H1 (cell line): ENCODE results near the gene IL18RAP. TPM values are rescaled to one million over a fixed set of nuclear protein-coding genes. Genes with fewer than 3 reads are reported as not detected.

ENCODE experiments used
- CTCF ChIA-PET: fragments of 300-600 bp; sonication (Branson Sonifier 250); formaldehyde crosslinking; loops from one replicate; lab custom pipeline; 2021; ENCODE audit not compliant: partially characterized antibody; lab: Charles Lee
- POLR2A ChIA-PET: fragments of 300-600 bp; sonication (Branson Sonifier 250); formaldehyde crosslinking; loops from one replicate; lab custom pipeline; 2021; ENCODE audit warnings: inconsistent platforms; ENCODE audit not compliant: partially characterized antibody; lab: Charles Lee
- DNase-seq, 2 experiments: peaks; one replicate each; pipeline versions ENCODE4 v3.0.0 to v3.0.0-alpha.2; 2010 to 2022; ENCODE audit warnings: low spot score in 2 of 2, low read depth in 1 of 2, mixed read lengths in 1 of 2
- FAIRE-seq: peaks from 2 replicates; lab custom pipeline; 2011; peaks lifted over from hg19 to GRCh38; lab: Jason Lieb, UNC
- H2AFZ ChIP-seq: 2 replicates; pipeline ENCODE4 v1.8.1; 2012; ENCODE audit warnings: low read length, inconsistent platforms
- H2AK5ac ChIP-seq: 2 replicates; pipeline ENCODE4 v1.6.1; 2013; ENCODE audit warnings: low read depth, low read length
- H2BK120ac ChIP-seq: replicated peaks from 2 replicates; pipeline ENCODE3; 2013; ENCODE audit warnings: low read depth, low read length, inconsistent platforms
- H2BK12ac ChIP-seq: 2 replicates; pipeline ENCODE4 v1.6.1; 2013; ENCODE audit warnings: low read depth, low read length
- H2BK15ac ChIP-seq: 2 replicates; pipeline ENCODE4 v1.6.1; 2013; ENCODE audit warnings: low read length
- H2BK20ac ChIP-seq: 2 replicates; pipeline ENCODE4 v1.6.1; 2013; ENCODE audit warnings: low read length
- H2BK5ac ChIP-seq: 2 replicates; pipeline ENCODE4 v1.6.1; 2013; ENCODE audit warnings: low read depth, low read length
- H3K14ac ChIP-seq: 2 replicates; pipeline ENCODE4 v1.6.1; 2013; ENCODE audit warnings: inconsistent platforms; ENCODE audit not compliant: insufficient read length
- H3K18ac ChIP-seq: 2 replicates; pipeline ENCODE4 v1.6.1; 2013; ENCODE audit warnings: low read length; ENCODE audit errors: extremely low read depth
- H3K23ac ChIP-seq: 2 replicates; pipeline ENCODE4 v1.6.1; 2013; ENCODE audit warnings: inconsistent platforms; ENCODE audit not compliant: insufficient read length
- H3K23me2 ChIP-seq: 2 replicates; pipeline ENCODE4 v1.6.1; 2013; ENCODE audit warnings: low read depth, low read length
- H3K27ac ChIP-seq: 2 replicates; pipeline ENCODE4 v1.6.1; 2011; ENCODE audit warnings: low read depth, low read length, inconsistent platforms
- H3K27me3 ChIP-seq, 4 experiments: replicated peaks in 1 of 4; 1 replicate in 1 of 4; 2 replicates in 3 of 4; pipeline versions ENCODE4 v1.6.1 to v1.8.1; 2011 to 2013; ENCODE audit warnings: low read length in 3 of 4, mild to moderate bottlenecking in 3 of 4, inconsistent platforms in 2 of 4, mixed read lengths in 2 of 4, moderate library complexity in 1 of 4; ENCODE audit not compliant: control insufficient read depth in 3 of 4, insufficient read depth in 3 of 4; ENCODE audit errors: extremely low read depth in 1 of 4
- H3K36me3 ChIP-seq, 4 experiments: 2 replicates each; pipeline versions ENCODE4 v1.6.1 to v1.8.1; 2011 to 2013; ENCODE audit warnings: mild to moderate bottlenecking in 4 of 4, low read length in 3 of 4, moderate library complexity in 2 of 4, control low read depth in 1 of 4, inconsistent platforms in 1 of 4; ENCODE audit not compliant: insufficient read depth in 4 of 4, control insufficient read depth in 2 of 4
- H3K4ac ChIP-seq: replicated peaks from 2 replicates; pipeline ENCODE3; 2013; ENCODE audit warnings: low read length, low read depth, mixed read lengths, inconsistent platforms; ENCODE audit not compliant: insufficient read length
- H3K4me1 ChIP-seq, 4 experiments: replicated peaks in 1 of 4; 1 replicate in 1 of 4; 2 replicates in 3 of 4; pipeline versions ENCODE4 v1.6.1 to v1.8.1; 2011 to 2013; ENCODE audit warnings: low read length in 3 of 4, inconsistent platforms in 2 of 4, mixed read lengths in 1 of 4; ENCODE audit not compliant: insufficient read depth in 4 of 4, control insufficient read depth in 3 of 4
- H3K4me2 ChIP-seq, 2 experiments: 2 replicates each; pipeline versions ENCODE4 v1.6.1 to v1.8.1; 2011 to 2013; ENCODE audit warnings: low read depth in 2 of 2, low read length in 2 of 2, control low read depth in 1 of 2, inconsistent platforms in 1 of 2, mild to moderate bottlenecking in 1 of 2; ENCODE audit not compliant: insufficient read depth in 1 of 2
- H3K4me3 ChIP-seq, 4 experiments: fragments of 200-600, 300-600 bp in 1 of 4; sonication (generic), shearing (Covaris generic), sonication (Bioruptor Twin) in 1 of 4; 2 replicates each; pipeline versions ENCODE4 v1.5.1 to v1.8.1; 2011 to 2016; ENCODE audit warnings: low read length in 4 of 4, low read depth in 3 of 4, control low read depth in 2 of 4, inconsistent platforms in 2 of 4, mild to moderate bottlenecking in 2 of 4, mixed read lengths in 1 of 4, moderate library complexity in 1 of 4; ENCODE audit not compliant: insufficient read depth in 2 of 4; ENCODE audit errors: extremely low read depth in 1 of 4
- H3K56ac ChIP-seq: replicated peaks from 2 replicates; pipeline ENCODE3; 2013; ENCODE audit warnings: low read depth, mild to moderate bottlenecking, mixed read lengths, low read length, inconsistent platforms; ENCODE audit not compliant: insufficient read length
- H3K79me1 ChIP-seq: 2 replicates; pipeline ENCODE4 v1.6.1; 2013; ENCODE audit warnings: low read depth, low read length, control low read depth
- H3K79me2 ChIP-seq, 2 experiments: 2 replicates each; pipeline versions ENCODE4 v1.6.1 to v1.8.1; 2012 to 2013; ENCODE audit warnings: low read length in 2 of 2, mild to moderate bottlenecking in 2 of 2, inconsistent platforms in 1 of 2; ENCODE audit not compliant: insufficient read depth in 2 of 2, control insufficient read depth in 1 of 2
- H3K9ac ChIP-seq, 4 experiments: replicated peaks in 1 of 4; 1 replicate in 1 of 4; 2 replicates in 3 of 4; pipeline versions ENCODE4 v1.6.1 to v1.8.1; 2011 to 2013; ENCODE audit warnings: low read depth in 3 of 4, low read length in 3 of 4, control low read depth in 2 of 4, mild to moderate bottlenecking in 2 of 4, moderate library complexity in 2 of 4, inconsistent platforms in 1 of 4; ENCODE audit errors: extremely low read depth in 1 of 4
- H3K9me3 ChIP-seq, 2 experiments: 2 replicates each; pipeline versions ENCODE4 v1.6.1 to v1.8.1; 2012 to 2013; ENCODE audit warnings: mild to moderate bottlenecking in 2 of 2, moderate library complexity in 2 of 2, control low read depth in 1 of 2, inconsistent platforms in 1 of 2, low read depth in 1 of 2, low read length in 1 of 2, mixed read lengths in 1 of 2; ENCODE audit not compliant: insufficient read depth in 2 of 2
- H4K20me1 ChIP-seq, 2 experiments: replicated peaks in 1 of 2; 2 replicates each; pipeline versions ENCODE3 to v1.8.1; 2011 to 2013; ENCODE audit warnings: inconsistent platforms in 2 of 2, low read length in 2 of 2, mild to moderate bottlenecking in 1 of 2; ENCODE audit not compliant: insufficient read depth in 2 of 2, control insufficient read depth in 1 of 2
- H4K5ac ChIP-seq: 2 replicates; pipeline ENCODE4 v1.6.1; 2013; ENCODE audit warnings: low read length, low read depth, mixed read lengths, inconsistent platforms; ENCODE audit not compliant: insufficient read length
- H4K8ac ChIP-seq: 2 replicates; pipeline ENCODE4 v1.8.0; 2013; ENCODE audit warnings: mild to moderate bottlenecking, moderate library complexity, low read length, inconsistent platforms; ENCODE audit not compliant: insufficient read depth; ENCODE audit errors: extremely low read depth
- H4K91ac ChIP-seq: replicated peaks from 2 replicates; pipeline ENCODE3; 2013; ENCODE audit warnings: low read length, mixed read lengths, inconsistent platforms; ENCODE audit not compliant: insufficient read length
- CHD1 ChIP-seq: IDR thresholded peaks from 2 replicates; pipeline ENCODE4 v1.6.1; 2012; ENCODE audit warnings: low read depth, low read length, improper control_type of control experiment
- GTF2F1 ChIP-seq: IDR thresholded peaks from 2 replicates; pipeline ENCODE4 v1.6.1; 2012; ENCODE audit warnings: low read depth, low read length, improper control_type of control experiment, borderline replicate concordance
- KDM1A ChIP-seq: fragments of 200-600, 300-600 bp; sonication (generic); IDR thresholded peaks from 2 replicates; pipeline ENCODE4 v1.7.1; 2016; ENCODE audit warnings: mild to moderate bottlenecking, low read length, borderline replicate concordance
- NANOG ChIP-seq: IDR thresholded peaks from 2 replicates; pipeline ENCODE4 v1.6.1; 2011; ENCODE audit warnings: low read length, low read depth, mild to moderate bottlenecking, inconsistent platforms; ENCODE audit not compliant: insufficient read depth, poor library complexity, severe bottlenecking
- PHF8 ChIP-seq: fragments of 200-600 bp; sonication (generic); conservative IDR thresholded peaks from 2 replicates; pipeline ENCODE4 v1.7.1; 2012; ENCODE audit warnings: low read depth, mild to moderate bottlenecking, inconsistent platforms, low read length, moderate library complexity
- POLR2AphosphoS5 ChIP-seq: IDR thresholded peaks from 2 replicates; pipeline ENCODE4 v1.6.1; 2011; ENCODE audit warnings: low read depth, low read length
- RNF2 ChIP-seq: fragments of 200-900, 300-1000 bp; sonication (generic); IDR thresholded peaks from 2 replicates; pipeline ENCODE4 v1.7.1; 2016; ENCODE audit warnings: borderline replicate concordance, low read depth, mild to moderate bottlenecking, antibody characterized with exemption, low read length; ENCODE audit not compliant: poor library complexity, severe bottlenecking; ENCODE audit errors: missing control alignments
- SIN3A ChIP-seq, 2 experiments: IDR thresholded peaks in 1 of 2; conservative IDR thresholded peaks in 1 of 2; 2 replicates each; pipeline ENCODE4 v1.6.1; 2011 to 2012; ENCODE audit warnings: low read length in 2 of 2, improper control_type of control experiment in 1 of 2, low read depth in 1 of 2, mild to moderate bottlenecking in 1 of 2
- TBP ChIP-seq: IDR thresholded peaks from 2 replicates; pipeline ENCODE4 v1.6.1; 2011; ENCODE audit warnings: low read depth, low read length, improper control_type of control experiment
- ZNF274 ChIP-seq: IDR thresholded peaks from 2 replicates; pipeline ENCODE4 v1.7.0; 2012; ENCODE audit warnings: low read length, borderline replicate concordance; ENCODE audit errors: extremely low read depth
- WGBS, 2 experiments: shearing (Covaris generic) in 1 of 2; methylation state at CpG; one replicate each; pipeline versions ENCODE4 v1.1.6 to v1.1.7; 2013 to 2015; ENCODE audit warnings: low lambda C conversion rate in 2 of 2, mixed read lengths in 2 of 2, inconsistent platforms in 1 of 2, low coverage in 1 of 2, missing lambda C conversion rate in 1 of 2; ENCODE audit not compliant: insufficient replicate concordance in 2 of 2, insufficient coverage in 1 of 2, insufficient read length in 1 of 2; ENCODE audit errors: extremely low coverage in 1 of 2, missing lambda C conversion rate in 1 of 2; 5-methylcytosine and 5-hydroxymethylcytosine counted together
- polyA plus RNA-seq, 7 experiments: library from polyadenylated mRNA; depleted of rRNA in 3 of 7; stranded (reverse) in 5 of 7; unstranded in 2 of 7; fragments of >200 nt in 5 of 7; fragments of 200-250 nt in 2 of 7; gene quantifications; 1 replicate in 5 of 7; 2 replicates in 1 of 7; 4 replicates in 1 of 7; pipeline versions ENCODE4 v1.2.1 to v1.2.3, GENCODE V29; 2011 to 2013; ENCODE audit warnings: missing spikeins in 2 of 7, mixed read lengths in 2 of 7
- total RNA-seq: library from RNA; stranded (reverse); fragmentation: NEBNext Ultra II Directional; extraction: Animal tissue kit (Norgen Biotek cat#: 25700); gene quantifications from 2 replicates; pipeline ENCODE4 v1.2.1, GENCODE V29; 2021
- TF ChIP-seq, protein P1 (sequence below), 3 experiments: IDR thresholded peaks; 1 replicate in 2 of 3; 2 replicates in 1 of 3; pipeline versions ENCODE4 v1.5.1 to v1.6.1; 2011; ENCODE audit warnings: low read length in 3 of 3, mild to moderate bottlenecking in 3 of 3, inconsistent platforms in 2 of 3, low read depth in 1 of 3, moderate library complexity in 1 of 3; ENCODE audit not compliant: insufficient read depth in 1 of 3; ENCODE audit errors: control extremely low read depth in 1 of 3

Gene IL18RAP
- total and polyA plus RNA-seq, 2 of the 8 experiments (the other 6 are each of a cell fraction or from before 2014, with no cell fraction given) = not detected

DNA sequence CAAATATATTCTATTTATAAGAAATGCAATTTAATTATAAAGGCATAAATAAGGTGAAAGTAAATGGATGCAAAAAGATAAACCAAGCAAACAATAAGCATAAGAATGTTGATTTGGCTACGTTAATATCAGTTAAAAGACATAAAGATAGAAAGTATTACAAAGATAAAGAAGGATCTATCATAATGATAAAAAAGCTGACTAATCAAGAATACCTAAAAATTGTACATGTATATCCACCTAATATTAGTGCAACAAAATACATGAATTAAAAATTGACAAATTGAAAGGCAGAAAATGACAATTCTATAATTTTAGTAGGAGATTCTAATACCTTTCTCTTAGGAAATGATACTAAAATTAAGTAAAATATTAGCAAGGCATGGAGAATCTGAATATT lies 71.6 kb downstream of the IL18RAP start:
- H3K18ac ChIP-seq = no peak overlapping the region
- WGBS, 2 experiments = 95% methylated on average over 1 of the region's 1 CpG; no CpG with 5 or more reads in 1 of the 2 experiments

More for the DNA sequence above, 71.6 kb downstream of the IL18RAP start:
- Histone ChIP-seq H4K5ac (no peak overlapping the region), H3K23me2 (no peaks in the 10 kb centered on the region), H3K27me3 (no peaks in the 10 kb centered on the region), H4K20me1 (no peaks in the 10 kb centered on the region), H3K4me1 (no peaks in the 10 kb centered on the region), H3K4ac (no peak overlapping the region), H3K9me3 (0 out of 4 replicates have a peak, but pooled peaks cover 0 to 6% of the 10 kb centered on the region in 2 experiments), H3K56ac (no peak overlapping the region), H4K8ac (no peak overlapping the region), H3K36me3 (no peaks in the 10 kb centered on the region), H2AK5ac (no peak overlapping the region), H2BK120ac (no peak overlapping the region), H2BK12ac (no peak overlapping the region), H2AFZ (no peak overlapping the region), H3K27ac (no peak overlapping the region), H3K79me2 (no peaks in the 10 kb centered on the region), H2BK20ac (no peak overlapping the region), H3K9ac (no peak overlapping the region), H2BK5ac (no peak overlapping the region), H3K79me1 (no peaks in the 10 kb centered on the region), H3K4me3 (no peak overlapping the region), H3K23ac (no peak overlapping the region), H3K4me2 (no peak overlapping the region), H2BK15ac (no peak overlapping the region), H3K14ac (no peak overlapping the region), H4K91ac (no peak overlapping the region)
- ChIA-PET POLR2A (no interaction called here), CTCF (no interaction called here)
- TF ChIP-seq, protein P1, sequence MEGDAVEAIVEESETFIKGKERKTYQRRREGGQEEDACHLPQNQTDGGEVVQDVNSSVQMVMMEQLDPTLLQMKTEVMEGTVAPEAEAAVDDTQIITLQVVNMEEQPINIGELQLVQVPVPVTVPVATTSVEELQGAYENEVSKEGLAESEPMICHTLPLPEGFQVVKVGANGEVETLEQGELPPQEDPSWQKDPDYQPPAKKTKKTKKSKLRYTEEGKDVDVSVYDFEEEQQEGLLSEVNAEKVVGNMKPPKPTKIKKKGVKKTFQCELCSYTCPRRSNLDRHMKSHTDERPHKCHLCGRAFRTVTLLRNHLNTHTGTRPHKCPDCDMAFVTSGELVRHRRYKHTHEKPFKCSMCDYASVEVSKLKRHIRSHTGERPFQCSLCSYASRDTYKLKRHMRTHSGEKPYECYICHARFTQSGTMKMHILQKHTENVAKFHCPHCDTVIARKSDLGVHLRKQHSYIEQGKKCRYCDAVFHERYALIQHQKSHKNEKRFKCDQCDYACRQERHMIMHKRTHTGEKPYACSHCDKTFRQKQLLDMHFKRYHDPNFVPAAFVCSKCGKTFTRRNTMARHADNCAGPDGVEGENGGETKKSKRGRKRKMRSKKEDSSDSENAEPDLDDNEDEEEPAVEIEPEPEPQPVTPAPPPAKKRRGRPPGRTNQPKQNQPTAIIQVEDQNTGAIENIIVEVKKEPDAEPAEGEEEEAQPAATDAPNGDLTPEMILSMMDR (IDR thresholded peaks at IDR 0.05; ENCODE audit: control extremely low read depth in 1 of 3, insufficient read depth in 1 of 3, low read depth in 1 of 3, low read length in 3 of 3) = no peak
- TF ChIP-seq TBP (no peak), RNF2 (no peak), KDM1A (no peak), GTF2F1 (no peak), CHD1 (no peak), SIN3A (conservative IDR thresholded peaks at IDR 0.05 in 1 of 2, IDR thresholded peaks at IDR 0.05 in 1 of 2; ENCODE audit: low read depth in 1 of 2, low read length in 2 of 2) (no peak), POLR2AphosphoS5 (no peak), NANOG (no peak), ZNF274 (no peak), PHF8 (no peak)
- FAIRE-seq (no peak), DNase-seq (no peak)
